SK-N-MC (cell line): Measurements from ENCODE around the gene PCID2.

Experiments used
- EZH2 ChIP-seq: fragments of 200-600 bp; sonication (generic); IDR thresholded peaks from one replicate; pipeline ENCODE4 v1.6.1; 2017; ENCODE audit warnings: antibody characterized with exemption
- FOXP2 ChIP-seq: optimal IDR thresholded peaks from 2 replicates; pipeline ENCODE3; 2011; ENCODE audit warnings: mild to moderate bottlenecking, moderate library complexity; ENCODE audit not compliant: insufficient read depth; ENCODE audit errors: extremely low read length, control extremely low read depth
- POLR2AphosphoS5 ChIP-seq: IDR thresholded peaks from 2 replicates; pipeline ENCODE4 v1.6.1; 2012; ENCODE audit warnings: mild to moderate bottlenecking, low read depth, low read length, borderline replicate concordance

DNA sequence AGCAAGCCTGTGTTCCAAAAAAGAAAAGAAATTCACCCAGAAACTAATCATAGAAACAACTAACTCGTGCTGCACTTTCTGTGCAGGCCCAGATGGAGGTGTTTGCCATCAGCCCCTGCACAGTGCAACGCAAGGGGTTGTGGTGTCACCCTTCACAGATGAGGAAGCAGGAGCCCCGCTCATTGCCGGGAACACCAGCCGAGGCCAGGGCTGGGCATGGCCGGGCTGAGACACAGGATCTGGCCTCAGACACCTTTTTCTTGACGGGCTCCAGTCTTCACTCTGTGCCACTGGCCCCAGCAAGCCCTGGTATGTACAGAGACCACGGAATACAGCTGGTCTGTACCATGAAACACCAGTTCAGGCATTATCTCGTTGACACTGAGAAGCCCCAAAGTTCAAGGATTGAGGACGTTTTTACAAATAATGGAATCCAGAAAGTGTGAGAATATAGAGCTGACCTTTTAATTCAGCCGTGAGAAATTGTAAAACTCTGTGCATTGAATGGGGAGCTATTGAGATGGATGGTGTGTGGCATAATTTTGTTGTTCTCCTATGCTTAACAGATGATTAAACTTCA, 44.1 kb upstream of the PCID2 start:
- TF ChIP-seq EZH2, result no peak
- TF ChIP-seq POLR2AphosphoS5, result no peak
- TF ChIP-seq FOXP2, result no peak
